Body of pancreas (tissue), 4 donors: ENCODE results near the gene RCVRN.

Experiments used
- POLR2A ChIP-seq, 3 donors: fragments of 450-650 bp; IDR thresholded peaks; one replicate each; pipeline ENCODE4 v1.6.1; 2016; ENCODE audit warnings: antibody characterized with exemption in 3 of 3, mild to moderate bottlenecking in 2 of 3
- TF ChIP-seq, protein P1 (sequence below), 7 experiments: fragments of 450-650 bp in 4 of 7; fragments of 200-600 bp in 3 of 7; sonication (generic) in 3 of 7; IDR thresholded peaks; one replicate each; pipeline ENCODE4 v1.5.1; 2016 to 2019; ENCODE audit warnings: antibody characterized with exemption in 7 of 7

DNA sequence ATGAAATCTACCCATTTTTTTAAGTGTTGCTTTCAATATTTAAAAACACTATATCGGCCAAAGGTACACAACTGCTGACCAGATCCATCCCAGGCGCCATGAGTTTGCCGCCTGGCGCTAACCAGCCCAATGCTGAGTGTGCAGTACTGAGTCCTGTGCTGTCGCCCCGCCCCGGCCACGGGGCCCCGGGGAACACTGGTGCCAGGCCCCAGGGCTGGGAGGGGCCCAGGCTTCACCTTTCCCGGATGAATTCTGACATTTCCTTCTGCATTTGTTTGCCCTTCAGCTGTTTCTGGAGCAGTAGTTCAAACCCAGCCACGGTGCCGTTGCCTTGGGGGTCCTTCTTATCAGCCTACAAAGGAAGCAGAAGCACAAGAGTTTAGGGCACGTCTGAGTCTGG is 37.8 kb upstream of the RCVRN start:
- TF ChIP-seq, protein P1, sequence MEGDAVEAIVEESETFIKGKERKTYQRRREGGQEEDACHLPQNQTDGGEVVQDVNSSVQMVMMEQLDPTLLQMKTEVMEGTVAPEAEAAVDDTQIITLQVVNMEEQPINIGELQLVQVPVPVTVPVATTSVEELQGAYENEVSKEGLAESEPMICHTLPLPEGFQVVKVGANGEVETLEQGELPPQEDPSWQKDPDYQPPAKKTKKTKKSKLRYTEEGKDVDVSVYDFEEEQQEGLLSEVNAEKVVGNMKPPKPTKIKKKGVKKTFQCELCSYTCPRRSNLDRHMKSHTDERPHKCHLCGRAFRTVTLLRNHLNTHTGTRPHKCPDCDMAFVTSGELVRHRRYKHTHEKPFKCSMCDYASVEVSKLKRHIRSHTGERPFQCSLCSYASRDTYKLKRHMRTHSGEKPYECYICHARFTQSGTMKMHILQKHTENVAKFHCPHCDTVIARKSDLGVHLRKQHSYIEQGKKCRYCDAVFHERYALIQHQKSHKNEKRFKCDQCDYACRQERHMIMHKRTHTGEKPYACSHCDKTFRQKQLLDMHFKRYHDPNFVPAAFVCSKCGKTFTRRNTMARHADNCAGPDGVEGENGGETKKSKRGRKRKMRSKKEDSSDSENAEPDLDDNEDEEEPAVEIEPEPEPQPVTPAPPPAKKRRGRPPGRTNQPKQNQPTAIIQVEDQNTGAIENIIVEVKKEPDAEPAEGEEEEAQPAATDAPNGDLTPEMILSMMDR (IDR thresholded peaks at IDR 0.05), result no peak
- no peak for TF ChIP-seq POLR2A (IDR thresholded peaks at IDR 0.05)
